IMR-90 (cell line): ENCODE data around the gene PLCB2. TPM values are rescaled to one million over a fixed set of nuclear protein-coding genes. Genes with fewer than 3 reads are reported as not detected.

Source experiments
- ATAC-seq: fragments of 200-7000 bp; cut with Tn5 transposase; 2 replicates; pipeline ENCODE4 v1.9.1; 2020; ENCODE audit warnings: low read depth, mild to moderate bottlenecking, moderate library complexity
- BruUV-seq: library from RNA; stranded (reverse); fragments of 400-500 nt; replicated peaks from 2 replicates; lab custom pipeline; 2021; lab: Mats Ljungman, UMichigan
- CTCF ChIA-PET: fragments of 300-600 bp; formaldehyde crosslinking; extraction: SDS; loops from one replicate; lab custom pipeline; 2021; ENCODE audit warnings: antibody characterized with exemption; lab: Yijun Ruan, JAX
- POLR2A ChIA-PET: fragments of 300-600 bp; sonication (Branson Sonifier 250); formaldehyde crosslinking; loops from one replicate; lab custom pipeline; 2022; ENCODE audit warnings: antibody characterized with exemption; ENCODE audit not compliant: unreplicated experiment; lab: Charles Lee
- DNase-seq: peaks from one replicate; pipeline ENCODE4 v3.0.0; 2013
- H2AFZ ChIP-seq: replicated peaks from 2 replicates; pipeline ENCODE3; 2013; ENCODE audit warnings: low read length, mild to moderate bottlenecking; ENCODE audit not compliant: poor library complexity
- H2AK5ac ChIP-seq: 2 replicates; pipeline ENCODE4 v1.6.1; 2013; ENCODE audit warnings: low read depth, low read length, inconsistent platforms
- H2AK9ac ChIP-seq: replicated peaks from 2 replicates; pipeline ENCODE3; 2013; ENCODE audit warnings: mild to moderate bottlenecking, low read depth, low read length, moderate library complexity; ENCODE audit not compliant: poor library complexity
- H2BK120ac ChIP-seq: 2 replicates; pipeline ENCODE4 v1.6.1; 2013; ENCODE audit warnings: low read depth, low read length, inconsistent platforms
- H2BK15ac ChIP-seq: 3 replicates; pipeline ENCODE4 v1.6.1; 2013; ENCODE audit warnings: low read depth, low read length, inconsistent platforms
- H2BK20ac ChIP-seq: 2 replicates; pipeline ENCODE4 v1.6.1; 2013; ENCODE audit warnings: low read depth, mild to moderate bottlenecking, inconsistent platforms, low read length, moderate library complexity
- H2BK5ac ChIP-seq: 2 replicates; pipeline ENCODE4 v1.6.1; 2013; ENCODE audit warnings: mild to moderate bottlenecking, low read depth, low read length, inconsistent platforms; ENCODE audit not compliant: poor library complexity, severe bottlenecking
- H3K14ac ChIP-seq: replicated peaks from 2 replicates; pipeline ENCODE4 v1.6.1; 2013; ENCODE audit warnings: low read depth, low read length, inconsistent platforms
- H3K18ac ChIP-seq: 2 replicates; pipeline ENCODE4 v1.6.1; 2013; ENCODE audit warnings: low read depth, low read length, control low read depth
- H3K23ac ChIP-seq: 2 replicates; pipeline ENCODE4 v1.6.1; 2013; ENCODE audit warnings: low read depth, low read length, inconsistent platforms
- H3K27ac ChIP-seq: 2 replicates; pipeline ENCODE4 v1.5.1; 2013; ENCODE audit warnings: mild to moderate bottlenecking, control low read depth, low read length; ENCODE audit not compliant: insufficient read depth
- H3K27me3 ChIP-seq: 2 replicates; pipeline ENCODE4 v1.6.1; 2013; ENCODE audit warnings: low read length; ENCODE audit not compliant: control insufficient read depth, insufficient read depth
- H3K36me3 ChIP-seq: 2 replicates; pipeline ENCODE4 v1.6.1; 2013; ENCODE audit warnings: low read length, mixed read lengths; ENCODE audit not compliant: control insufficient read depth, insufficient read depth
- H3K4ac ChIP-seq: 2 replicates; pipeline ENCODE4 v1.6.1; 2013; ENCODE audit warnings: low read depth, low read length, inconsistent platforms
- H3K4me1 ChIP-seq: 2 replicates; pipeline ENCODE4 v1.6.1; 2013; ENCODE audit warnings: low read length, mixed read lengths; ENCODE audit not compliant: control insufficient read depth, insufficient read depth
- H3K4me2 ChIP-seq: 2 replicates; pipeline ENCODE4 v1.6.1; 2013; ENCODE audit warnings: low read depth, mild to moderate bottlenecking, control low read depth, low read length, moderate library complexity
- H3K4me3 ChIP-seq: 2 replicates; pipeline ENCODE4 v1.5.1; 2013; ENCODE audit warnings: low read depth, mild to moderate bottlenecking, control low read depth, low read length, moderate library complexity; ENCODE audit not compliant: insufficient read depth
- H3K56ac ChIP-seq: 2 replicates; pipeline ENCODE4 v1.6.1; 2013; ENCODE audit warnings: low read length, inconsistent platforms; ENCODE audit not compliant: insufficient read depth; ENCODE audit errors: extremely low read depth
- H3K79me1 ChIP-seq, 2 experiments: 2 replicates each; pipeline ENCODE4 v1.6.1; 2013; ENCODE audit warnings: low read length in 2 of 2, inconsistent platforms in 1 of 2, low read depth in 1 of 2
- H3K9ac ChIP-seq: 2 replicates; pipeline ENCODE4 v1.6.1; 2013; ENCODE audit warnings: low read depth, low read length, control low read depth
- H3K9me1 ChIP-seq: 2 replicates; pipeline ENCODE4 v1.6.1; 2013; ENCODE audit warnings: low read length, inconsistent platforms; ENCODE audit not compliant: insufficient read depth
- H3K9me3 ChIP-seq: 2 replicates; pipeline ENCODE4 v1.6.1; 2013; ENCODE audit warnings: low read length; ENCODE audit not compliant: control insufficient read depth, insufficient read depth
- H4K20me1 ChIP-seq: 2 replicates; pipeline ENCODE4 v1.6.1; 2013; ENCODE audit warnings: low read length, inconsistent platforms; ENCODE audit not compliant: insufficient read depth
- H4K5ac ChIP-seq: 2 replicates; pipeline ENCODE4 v1.6.1; 2013; ENCODE audit warnings: mild to moderate bottlenecking, low read depth, low read length, control low read depth
- H4K8ac ChIP-seq, 2 experiments: 2 replicates each; pipeline ENCODE4 v1.6.1; 2013; ENCODE audit warnings: low read depth in 2 of 2, low read length in 2 of 2, control low read depth in 1 of 2, inconsistent platforms in 1 of 2
- H4K91ac ChIP-seq: 2 replicates; pipeline ENCODE4 v1.6.1; 2013; ENCODE audit warnings: low read depth, low read length, inconsistent platforms; ENCODE audit not compliant: insufficient read depth
- BHLHE40 ChIP-seq: fragments of 150-350 bp; IDR thresholded peaks from 2 replicates; pipeline ENCODE4 v1.6.1; 2016; ENCODE audit warnings: mild to moderate bottlenecking, low read depth, low read length
- CEBPB ChIP-seq: IDR thresholded peaks from 2 replicates; pipeline ENCODE4 v1.6.1; 2012; ENCODE audit warnings: low read depth, low read length, improper control_type of control experiment
- CHD1 ChIP-seq: IDR thresholded peaks from 2 replicates; pipeline ENCODE4 v1.6.1; 2012; ENCODE audit warnings: low read depth, low read length, improper control_type of control experiment
- CTCF ChIP-seq: conservative IDR thresholded peaks from 2 replicates; pipeline ENCODE4 v1.5.1; 2012; ENCODE audit warnings: mild to moderate bottlenecking, low read depth, low read length, improper control_type of control experiment
- ELK1 ChIP-seq: fragments of 150-350 bp; IDR thresholded peaks from 2 replicates; pipeline ENCODE4 v1.6.1; 2016; ENCODE audit warnings: low read depth, mild to moderate bottlenecking, low read length, moderate library complexity, borderline replicate concordance
- FOS ChIP-seq: fragments of 150-350 bp; IDR thresholded peaks from 2 replicates; pipeline ENCODE4 v1.6.1; 2016; ENCODE audit warnings: low read depth, low read length
- MAFK ChIP-seq: IDR thresholded peaks from 2 replicates; pipeline ENCODE4 v1.6.1; 2012; ENCODE audit warnings: low read depth, low read length, improper control_type of control experiment
- MAZ ChIP-seq: IDR thresholded peaks from 2 replicates; pipeline ENCODE4 v1.6.1; 2012; ENCODE audit warnings: low read depth, mild to moderate bottlenecking, low read length, improper control_type of control experiment, moderate library complexity, borderline replicate concordance
- MXI1 ChIP-seq: IDR thresholded peaks from 2 replicates; pipeline ENCODE4 v1.6.1; 2012; ENCODE audit warnings: low read depth, mild to moderate bottlenecking, low read length, moderate library complexity, borderline replicate concordance
- POLR2A ChIP-seq: IDR thresholded peaks from 2 replicates; pipeline ENCODE4 v1.6.1; 2012; ENCODE audit warnings: mild to moderate bottlenecking, low read depth, low read length
- RAD21 ChIP-seq: IDR thresholded peaks from 2 replicates; pipeline ENCODE4 v1.6.1; 2012; ENCODE audit warnings: low read length, improper control_type of control experiment
- RCOR1 ChIP-seq: IDR thresholded peaks from 2 replicates; pipeline ENCODE4 v1.6.1; 2012; ENCODE audit warnings: mild to moderate bottlenecking, low read length, improper control_type of control experiment; ENCODE audit not compliant: insufficient replicate concordance
- RFX5 ChIP-seq: IDR thresholded peaks from 2 replicates; pipeline ENCODE4 v1.8.0; 2012; ENCODE audit warnings: low read depth, mild to moderate bottlenecking, low read length, moderate library complexity
- SMC3 ChIP-seq: fragments of 150-350 bp; IDR thresholded peaks from 2 replicates; pipeline ENCODE4 v1.6.1; 2016; ENCODE audit warnings: low read depth, mild to moderate bottlenecking, antibody characterized with exemption, low read length, moderate library complexity
- USF2 ChIP-seq: fragments of 150-350 bp; IDR thresholded peaks from 2 replicates; pipeline ENCODE4 v1.6.1; 2017; ENCODE audit warnings: mild to moderate bottlenecking, antibody characterized with exemption, low read length, low read depth
- WGBS, 2 experiments: methylation state at CpG; one replicate each; pipeline versions ENCODE4 v1.1.5 to v1.1.7; 2013; ENCODE audit warnings: missing lambda C conversion rate in 2 of 2; ENCODE audit not compliant: insufficient read length in 1 of 2; ENCODE audit errors: extremely low coverage in 2 of 2; 5-methylcytosine and 5-hydroxymethylcytosine counted together
- dilution Hi-C: fragments of 300-500 bp; cut with HindIII; formaldehyde crosslinking; loops from one replicate; pipeline ENCODE4 v1.14.3; 2018; ENCODE audit warnings: low sequenced_read_pairs; ENCODE audit not compliant: unreplicated experiment
- in situ Hi-C: fragments of 300-500 bp; cut with MboI; formaldehyde crosslinking; loops from 3 replicates; pipeline ENCODE4 v1.14.3; 2019; ENCODE audit warnings: low sequenced_read_pairs, inconsistent platforms, mixed read lengths
- intact Hi-C: fragments of 100-400 bp; cut with micrococcal nuclease; formaldehyde crosslinking; loops from 2 replicates; pipeline ENCODE4 v1.10.0; 2022
- polyA plus RNA-seq, 3 experiments: library from polyadenylated mRNA; depleted of rRNA; stranded (reverse); fragments of >200 nt; gene quantifications; 2 replicates each; pipeline ENCODE4 v1.2.3, GENCODE V29; 2012; ENCODE audit warnings: low replicate concordance in 1 of 3
- total RNA-seq: library from RNA; depleted of rRNA; stranded (reverse); fragments of >200 nt; gene quantifications from 2 replicates; pipeline ENCODE4 v1.2.3, GENCODE V29; 2012

Gene PLCB2
- total and polyA plus RNA-seq, 2 of the 4 experiments (the other 2 are of a cell fraction) = 0.18 to 1.4 TPM

GRCh38 chr15:40348474-40348870 lies 40.7 kb upstream of the PLCB2 start:
- intact Hi-C loops = no loop called here
- WGBS, 2 experiments = 70% methylated on average over 2 of the region's 5 CpGs; no CpG with 5 or more reads in 1 of the 2 experiments
- H4K91ac ChIP-seq = no peak overlapping the region
- H3K4me2 ChIP-seq = no peak overlapping the region
- H3K4ac ChIP-seq = no peak overlapping the region
- H2AK5ac ChIP-seq = 0 out of 2 replicates have a peak overlapping the region, but pooled peaks have one; percentile 11
- ChIA-PET CTCF (no interaction called here), POLR2A (no interaction called here)
- H2BK120ac ChIP-seq = no peak overlapping the region
- H3K4me3 ChIP-seq = no peak overlapping the region
- in situ Hi-C loops = no loop called here
- H3K9me3 ChIP-seq = no peaks in the 10 kb centered on the region
- no peak overlapping the region for H3K23ac ChIP-seq
- no peak overlapping the region for H2BK15ac ChIP-seq
- no peak overlapping the region for H2AK9ac ChIP-seq
- DNase-seq (no peak), ATAC-seq (no peak)
- no peak overlapping the region for H2BK20ac ChIP-seq
- H3K27ac ChIP-seq = no peak overlapping the region
- H3K4me1 ChIP-seq = peaks cover 12% of the 10 kb centered on the region
- no peak for TF ChIP-seq FOS
- TF ChIP-seq ELK1 = no peak
- no peak for TF ChIP-seq BHLHE40
- no peak for TF ChIP-seq MAFK
- no peak for TF ChIP-seq MXI1
- TF ChIP-seq SMC3 = no peak
- no peak for TF ChIP-seq CTCF
- no peak for TF ChIP-seq CEBPB
- no peak for TF ChIP-seq MAZ
- TF ChIP-seq RAD21 = no peak
- TF ChIP-seq RFX5 = no peak
- TF ChIP-seq USF2 = no peak
- no peak for TF ChIP-seq POLR2A
- TF ChIP-seq RCOR1 = no peak
- TF ChIP-seq CHD1 = no peak
- H3K79me1 ChIP-seq = no peaks in the 10 kb centered on the region
- no peaks in the 10 kb centered on the region for H4K20me1 ChIP-seq
- dilution Hi-C loops = no loop called here
- H3K36me3 ChIP-seq = no peaks in the 10 kb centered on the region
- no peak overlapping the region for H3K56ac ChIP-seq
- no peak overlapping the region for H3K14ac ChIP-seq
- no peak overlapping the region for H4K8ac ChIP-seq
- H2BK5ac ChIP-seq = no peak overlapping the region
- peaks cover 16% of the 10 kb centered on the region for H3K27me3 ChIP-seq
- H3K18ac ChIP-seq = no peak overlapping the region
- no peak overlapping the region for H2AFZ ChIP-seq
- BruUV-seq = no TSS peak
- peaks cover 4% of the 10 kb centered on the region; the same call in 1 of the 2 replicates for H3K9me1 ChIP-seq
- H4K5ac ChIP-seq = no peak overlapping the region
- no peak overlapping the region for H3K9ac ChIP-seq
